Fibroblast of lung (primary cell): ENCODE results near the gene SH3D19.

Experiments used
- CTCF ChIP-seq, 2 donors: IDR thresholded peaks in 1 of 2; conservative IDR thresholded peaks in 1 of 2; 1 replicate in 1 of 2; 2 replicates in 1 of 2; pipeline ENCODE4 v1.5.1; 2011 to 2012; ENCODE audit warnings: low read length in 2 of 2, control low read depth in 1 of 2, inconsistent platforms in 1 of 2, low read depth in 1 of 2, mild to moderate bottlenecking in 1 of 2
- EZH2 ChIP-seq: IDR thresholded peaks from 2 replicates; pipeline ENCODE4 v1.5.1; 2012; ENCODE audit warnings: low read length, control low read depth, mild to moderate bottlenecking; ENCODE audit errors: missing control alignments

GRCh38 chr4:151092488-151092887 lies 232.9 kb downstream of the SH3D19 start:
- no peak for TF ChIP-seq CTCF (conservative IDR thresholded peaks at IDR 0.05 in 1 of 2, IDR thresholded peaks at IDR 0.05 in 1 of 2; ENCODE audit: low read depth in 1 of 2, low read length in 2 of 2)
- TF ChIP-seq EZH2 = no peak
